Fibroblast of the aortic adventitia (primary cell): Measurements from ENCODE around the gene NARS2. TPM values are rescaled to one million over a fixed set of nuclear protein-coding genes. Genes with fewer than 3 reads are reported as not detected.

Experiments used
- DNase-seq: peaks from one replicate; pipeline ENCODE4 v3.0.0-alpha.2; 2010; ENCODE audit warnings: low read depth
- H3K4me3 ChIP-seq: 2 replicates; pipeline ENCODE4 v1.5.1; 2011; ENCODE audit warnings: low read depth, mild to moderate bottlenecking, control low read depth, low read length, moderate library complexity
- CTCF ChIP-seq: IDR thresholded peaks from 2 replicates; pipeline ENCODE4 v1.5.1; 2011; ENCODE audit warnings: mild to moderate bottlenecking, low read length, control low read depth, inconsistent platforms; ENCODE audit not compliant: insufficient read depth
- total RNA-seq: library from RNA; depleted of rRNA; stranded (reverse); fragments of >200 nt; gene quantifications from 2 replicates; pipeline ENCODE4 v1.2.3, GENCODE V29; 2012; ENCODE audit warnings: low replicate concordance

NARS2 gene
- total RNA-seq, 1 donor = 15.1 TPM

GRCh38 chr11:78575478-78575877 is 814 bp upstream of the NARS2 start:
- no peak for TF ChIP-seq CTCF
- DNase-seq = no peak

GRCh38 chr11:78573681-78574080 is 983 bp downstream of the NARS2 start:
- no peak for TF ChIP-seq CTCF
- no peak for DNase-seq
- H3K4me3 ChIP-seq = peak overlapping the region; percentile 93

More at GRCh38 chr11:78575478-78575877, 814 bp upstream of the NARS2 start:
- peak overlapping the region; percentile 93 for H3K4me3 ChIP-seq

- DNase-seq = no peak
- H3K4me3 ChIP-seq = no peak overlapping the region
Observed at GRCh38 chr11:78573271-78573670, 1.4 kb downstream of the NARS2 start.

GRCh38 chr11:78572394-78572793 is 2.3 kb downstream of the NARS2 start:
- no peak overlapping the region for H3K4me3 ChIP-seq
- no peak for TF ChIP-seq CTCF
- no peak for DNase-seq

More at GRCh38 chr11:78573271-78573670, 1.4 kb downstream of the NARS2 start:
- no peak for TF ChIP-seq CTCF

- DNase-seq = no peak
- no peak overlapping the region for H3K4me3 ChIP-seq
- TF ChIP-seq CTCF = no peak
Observed at GRCh38 chr11:78570031-78570430, 4.6 kb downstream of the NARS2 start.

GRCh38 chr11:78567209-78567608 is 7.5 kb downstream of the NARS2 start:
- peak; percentile 57 for DNase-seq
- H3K4me3 ChIP-seq = no peak overlapping the region
- TF ChIP-seq CTCF = no peak
